Measurements from ENCODE around the gene ANXA6. TPM values are rescaled to one million over a fixed set of nuclear protein-coding genes. Genes with fewer than 3 reads are reported as not detected.

The ANXA6 gene
- total RNA-seq, 2 experiments from 2014 or later, result 26.1 to 74.1 TPM

DNA sequence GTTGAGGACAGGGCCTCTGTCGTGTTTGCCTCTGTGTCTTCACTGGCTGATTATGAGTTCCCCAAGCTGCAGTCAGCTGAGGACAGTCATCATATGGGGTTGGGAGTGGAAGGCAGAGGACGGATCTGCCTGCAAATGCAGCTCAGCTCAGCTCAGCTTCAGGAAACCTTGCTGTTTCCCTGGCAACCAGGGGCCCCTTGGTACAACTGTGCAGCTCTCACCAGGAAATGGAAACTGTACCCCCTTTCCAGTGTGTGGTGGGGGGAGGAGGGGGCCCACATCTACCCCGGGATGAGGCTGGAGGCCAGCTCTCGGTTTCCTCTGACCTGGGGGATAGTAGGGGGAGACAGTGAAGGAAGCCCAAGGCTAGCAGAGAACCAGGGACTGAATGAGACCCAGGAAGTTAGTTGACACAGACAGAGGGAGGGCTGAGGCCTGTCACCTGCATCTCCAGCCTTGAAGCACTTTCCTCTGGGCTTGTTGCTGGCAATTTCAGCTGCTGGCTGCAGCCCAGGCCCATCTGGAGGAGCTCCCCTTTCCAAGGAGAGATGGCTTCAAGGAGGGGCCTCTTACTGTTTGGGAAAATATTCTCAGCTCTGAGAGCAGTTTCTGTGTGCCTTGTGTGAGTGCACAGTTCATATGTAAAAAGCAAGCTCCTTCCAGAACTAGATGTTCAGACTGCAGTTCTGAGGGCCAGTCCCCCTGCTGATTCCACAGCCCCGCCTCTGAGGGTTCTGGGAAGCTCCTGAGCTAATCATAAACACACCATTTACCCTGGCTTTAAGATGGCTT is 6.9 kb downstream of the ANXA6 start:
- H4K20me1 ChIP-seq (ENCODE audit: insufficient read depth, low read length), result no peaks in the 10 kb centered on the region
- H2AFZ ChIP-seq (ENCODE audit: low read length), result peak overlapping the region; percentile 63
- peak overlapping the region; percentile 70 for H3K4me2 ChIP-seq (ENCODE audit: low read length)

DNA sequence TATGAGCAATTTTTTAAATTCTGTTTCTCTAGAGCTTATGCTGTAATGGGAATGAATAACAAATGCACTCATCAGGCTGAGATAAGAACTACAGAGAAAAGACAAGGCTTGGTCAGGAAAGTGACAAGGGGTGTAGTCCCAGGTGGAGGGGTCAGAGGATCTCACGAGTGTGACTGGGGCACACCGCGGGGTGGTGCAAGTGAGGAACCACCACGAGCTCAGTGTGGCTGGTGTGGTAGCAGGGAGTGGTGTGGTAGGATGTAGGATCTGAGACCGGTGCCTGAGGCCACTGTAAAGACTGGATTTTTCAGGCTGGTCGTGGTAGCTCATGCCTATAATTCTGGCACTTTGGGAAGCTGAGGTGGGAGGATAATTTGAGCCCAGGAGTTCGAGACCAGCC is 9.0 kb downstream of the ANXA6 start:
- ChIA-PET CTCF (ENCODE audit: unreplicated experiment) (interaction anchor here (0.7 to 1.5 kb wide), 2 partner anchors 23 to 67 kb away, joined by 3 to 5 read pairs; no protein-coding TSS in a partner anchor), POLR2A (interaction anchor here (1.0 to 4.8 kb wide), 10 partner anchors 9 to 109 kb away, joined by 3 to 42 read pairs (median 5); partner anchors contain the start of genes GM2A and TNIP1)
- no peak overlapping the region for H3K4me3 ChIP-seq (ENCODE audit: low read depth, low read length, poor library complexity, severe bottlenecking)
- no peak overlapping the region for H3K4me2 ChIP-seq (ENCODE audit: low read length)
- no peaks in the 10 kb centered on the region for H4K20me1 ChIP-seq (ENCODE audit: insufficient read depth, low read length)
- H2AFZ ChIP-seq (ENCODE audit: low read length), result no peak overlapping the region
- H3K79me2 ChIP-seq (ENCODE audit: insufficient read depth, low read depth, low read length), result no peaks in the 10 kb centered on the region
- no peaks in the 10 kb centered on the region for H3K9me3 ChIP-seq (ENCODE audit: low read length)
- H3K36me3 ChIP-seq (ENCODE audit: insufficient read depth, low read length), result no peaks in the 10 kb centered on the region
- H3K27ac ChIP-seq (ENCODE audit: low read depth, low read length, poor library complexity, severe bottlenecking), result no peak overlapping the region
- no TSS peak for BruUV-seq (replicated peaks)
- no peaks in the 10 kb centered on the region for H3K9me2 ChIP-seq (ENCODE audit: insufficient read depth, low read length)
- TF ChIP-seq CTCF (conservative IDR thresholded peaks at IDR 0.05; ENCODE audit: low read length), result no peak
- no peak for TF ChIP-seq EZH2phosphoT487 (IDR thresholded peaks at IDR 0.05; ENCODE audit: borderline replicate concordance, low read depth, low read length)
- intact Hi-C loops (cut with micrococcal nuclease; ENCODE audit: unreplicated experiment), result no loop called here
- DNase-seq (ENCODE audit: low spot score), result no peak
- peaks cover 79% of the 10 kb centered on the region for H3K4me1 ChIP-seq (ENCODE audit: insufficient read depth, low read length, poor library complexity, severe bottlenecking)

More for the DNA sequence above, 6.9 kb downstream of the ANXA6 start:
- no TSS peak for BruUV-seq (replicated peaks)
- POLR2A ChIA-PET, result interaction anchor here (0.5 to 4.8 kb wide), 24 partner anchors 9 to 740 kb away, joined by 3 to 42 read pairs (median 4); partner anchors contain the start of genes GM2A and TNIP1
- Histone ChIP-seq H3K27ac (ENCODE audit: low read depth, low read length, poor library complexity, severe bottlenecking) (peak overlapping the region; percentile 90), H3K9me3 (ENCODE audit: low read length) (no peaks in the 10 kb centered on the region), H3K79me2 (ENCODE audit: insufficient read depth, low read depth, low read length) (no peaks in the 10 kb centered on the region), H3K4me1 (ENCODE audit: insufficient read depth, low read length, poor library complexity, severe bottlenecking) (peaks cover 79% of the 10 kb centered on the region), H3K9me2 (ENCODE audit: insufficient read depth, low read length) (no peaks in the 10 kb centered on the region), H3K4me3 (ENCODE audit: low read depth, low read length, poor library complexity, severe bottlenecking) (peak overlapping the region; percentile 31), H3K36me3 (ENCODE audit: insufficient read depth, low read length) (no peaks in the 10 kb centered on the region)
- intact Hi-C loops (cut with micrococcal nuclease; ENCODE audit: unreplicated experiment), result loop anchor here (2.0 to 10.0 kb wide), 3 partner anchors 64 to 738 kb away; partner anchors contain the start of gene CD74
- CTCF ChIA-PET (ENCODE audit: unreplicated experiment), result interaction anchor here (0.5 to 1.8 kb wide), 10 partner anchors 9 to 103 kb away, joined by 3 to 15 read pairs (median 6); partner anchors contain the start of gene GM2A
- DNase-seq (ENCODE audit: low spot score), result peak; percentile 81
- TF ChIP-seq CTCF (conservative IDR thresholded peaks at IDR 0.05; ENCODE audit: low read length), result no peak

DNA sequence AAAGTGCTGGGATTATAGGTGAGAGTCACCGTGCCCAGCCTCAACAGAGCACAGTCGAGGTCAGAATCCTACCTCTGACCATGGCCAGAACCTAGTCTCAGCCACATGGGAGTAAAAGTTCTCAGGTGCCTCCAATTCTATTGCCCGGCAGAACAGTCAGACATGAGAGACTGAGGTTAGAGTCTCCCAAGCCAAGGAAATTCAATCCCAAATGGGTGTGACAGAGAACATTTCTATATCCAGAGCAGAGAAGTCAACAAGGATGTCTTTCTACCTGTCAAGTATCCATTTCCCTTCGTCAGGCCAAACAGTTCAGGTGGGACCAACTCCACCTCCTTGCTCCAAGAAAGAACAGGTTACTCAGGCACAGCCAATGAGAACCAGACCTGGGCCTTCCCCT is 10.5 kb downstream of the ANXA6 start:
- H3K79me2 ChIP-seq (ENCODE audit: insufficient read depth, low read depth, low read length), result no peaks in the 10 kb centered on the region
- H4K20me1 ChIP-seq (ENCODE audit: insufficient read depth, low read length), result no peaks in the 10 kb centered on the region
- DNase-seq (ENCODE audit: low spot score), result no peak
- no peak overlapping the region for H3K4me3 ChIP-seq (ENCODE audit: low read depth, low read length, poor library complexity, severe bottlenecking)
- no peaks in the 10 kb centered on the region for H3K9me3 ChIP-seq (ENCODE audit: low read length)
- CTCF ChIA-PET (ENCODE audit: unreplicated experiment), result no interaction called here
- intact Hi-C loops (cut with micrococcal nuclease; ENCODE audit: unreplicated experiment), result no loop called here
- H3K4me2 ChIP-seq (ENCODE audit: low read length), result no peak overlapping the region
- H3K9me2 ChIP-seq (ENCODE audit: insufficient read depth, low read length), result no peaks in the 10 kb centered on the region
- TF ChIP-seq EZH2phosphoT487 (IDR thresholded peaks at IDR 0.05; ENCODE audit: borderline replicate concordance, low read depth, low read length), result no peak
- TF ChIP-seq CTCF (conservative IDR thresholded peaks at IDR 0.05; ENCODE audit: low read length), result no peak
- BruUV-seq (replicated peaks), result no TSS peak
- POLR2A ChIA-PET, result interaction anchor here (4.6 kb wide), 1 partner anchor 21 kb away, joined by 31 read pairs; no protein-coding TSS in a partner anchor
- H2AFZ ChIP-seq (ENCODE audit: low read length), result no peak overlapping the region
- no peak overlapping the region for H3K27ac ChIP-seq (ENCODE audit: low read depth, low read length, poor library complexity, severe bottlenecking)
- no peaks in the 10 kb centered on the region for H3K36me3 ChIP-seq (ENCODE audit: insufficient read depth, low read length)
- peaks cover 79% of the 10 kb centered on the region for H3K4me1 ChIP-seq (ENCODE audit: insufficient read depth, low read length, poor library complexity, severe bottlenecking)

Data from OCI-LY7 (cell line).